K562 (cell line): ENCODE data around the gene PITPNC1. TPM values are rescaled to one million over a fixed set of nuclear protein-coding genes. Genes with fewer than 3 reads are reported as not detected.

Source experiments
- EGR1 ChIP-seq: fragments of 450-650 bp; conservative IDR thresholded peaks from 2 replicates; pipeline ENCODE4 v1.6.1; 2017; ENCODE audit warnings: mild to moderate bottlenecking
- ELF2 ChIP-seq: fragments of 250-450 bp; sonication (Bioruptor Pico); IDR thresholded peaks from 2 replicates; pipeline ENCODE4 v1.5.0; 2021; ENCODE audit warnings: mild to moderate bottlenecking
- EP300 ChIP-seq: IDR thresholded peaks from 2 replicates; pipeline ENCODE4 v1.6.1; 2012; ENCODE audit warnings: low read length, improper control_type of control experiment
- ESRRB ChIP-seq: fragments of 250-450 bp; sonication (Bioruptor Pico); IDR thresholded peaks from 2 replicates; pipeline ENCODE4 v1.5.0; 2020; ENCODE audit warnings: mild to moderate bottlenecking, moderate library complexity, borderline replicate concordance
- ETV1 ChIP-seq: fragments of 450-650 bp; conservative IDR thresholded peaks from 2 replicates; pipeline ENCODE4 v1.6.1; 2016; ENCODE audit warnings: missing genetic modification characterization, control low read depth, low read depth, missing compliant biosample characterization
- FOS ChIP-seq: IDR thresholded peaks from 3 replicates; pipeline ENCODE4 v1.6.1; 2011; ENCODE audit not compliant: insufficient read length; ENCODE audit errors: extremely low read depth
- HIVEP1 ChIP-seq: fragments of 250-450 bp; sonication (Bioruptor Pico); IDR thresholded peaks from 2 replicates; pipeline ENCODE4 v1.4.0; 2020; ENCODE audit warnings: mild to moderate bottlenecking
- HMGXB4 ChIP-seq: sonication (generic); formaldehyde crosslinking; IDR thresholded peaks from 2 replicates; pipeline ENCODE4 v1.8.1; 2023; ENCODE audit warnings: mild to moderate bottlenecking, missing genetic modification reagents
- ID3 ChIP-seq, 2 experiments: fragments of 250-450 bp in 1 of 2; fragments of 450-650 bp in 1 of 2; sonication (Bioruptor Pico) in 1 of 2; IDR thresholded peaks; 2 replicates each; pipeline versions ENCODE4 v1.6.1 to v1.8.0; 2016 to 2021; ENCODE audit warnings: mild to moderate bottlenecking in 2 of 2, moderate library complexity in 2 of 2, missing compliant biosample characterization in 1 of 2, missing genetic modification characterization in 1 of 2
- MIER1 ChIP-seq: fragments of 450-650 bp; IDR thresholded peaks from 2 replicates; pipeline ENCODE4 v1.6.1; 2016; ENCODE audit warnings: antibody characterized with exemption, mild to moderate bottlenecking, low read depth
- NCOA4 ChIP-seq: fragments of 450-650 bp; IDR thresholded peaks from 2 replicates; pipeline ENCODE4 v1.6.1; 2018; ENCODE audit warnings: mild to moderate bottlenecking; ENCODE audit not compliant: partially characterized antibody
- NFIC ChIP-seq: fragments of 450-650 bp; IDR thresholded peaks from 2 replicates; pipeline ENCODE4 v1.6.1; 2017; ENCODE audit warnings: mild to moderate bottlenecking, inconsistent platforms
- NR2C2 ChIP-seq, 2 experiments: fragments of 200-800 bp in 1 of 2; sonication (Bioruptor generic) in 1 of 2; sonication (generic) in 1 of 2; formaldehyde crosslinking in 1 of 2; IDR thresholded peaks; 2 replicates each; pipeline versions ENCODE4 v1.6.1 to v1.8.0; 2016 to 2022; ENCODE audit warnings: mild to moderate bottlenecking in 1 of 2, missing compliant biosample characterization in 1 of 2, missing genetic modification characterization in 1 of 2, missing genetic modification reagents in 1 of 2
- SMARCC2 ChIP-seq: fragments of 450-650 bp; IDR thresholded peaks from 2 replicates; pipeline ENCODE4 v1.6.1; 2017; ENCODE audit warnings: antibody characterized with exemption, moderate library complexity, mild to moderate bottlenecking, low read depth
- SMC3 ChIP-seq: conservative IDR thresholded peaks from 2 replicates; pipeline ENCODE4 v1.6.1; 2011; ENCODE audit warnings: low read depth, low read length, improper control_type of control experiment; ENCODE audit not compliant: insufficient read depth
- THRB ChIP-seq: fragments of 450-650 bp; formaldehyde crosslinking; conservative IDR thresholded peaks from 2 replicates; pipeline ENCODE4 v1.4.0; 2022; ENCODE audit warnings: mild to moderate bottlenecking, missing genetic modification characterization
- ZC3H11A ChIP-seq: IDR thresholded peaks from 2 replicates; pipeline ENCODE4 v1.6.1; 2012; ENCODE audit warnings: low read depth, low read length, improper control_type of control experiment
- ZNF592 ChIP-seq: fragments of 450-650 bp; IDR thresholded peaks from 2 replicates; pipeline ENCODE4 v1.6.1; 2017; ENCODE audit warnings: antibody characterized with exemption, mild to moderate bottlenecking
- polyA plus RNA-seq, 8 experiments: library from polyadenylated mRNA; depleted of rRNA in 4 of 8; stranded (reverse) in 5 of 8; unstranded in 3 of 8; fragments of >200 nt; fragmentation: Nextera tagmentation in 2 of 8; fragmentation: Illumina TruSeq in 1 of 8; extraction: Ambion mirVana in 2 of 8; extraction: Trizol in 1 of 8; gene quantifications; 2 replicates each; pipeline versions ENCODE4 v1.2.1 to v1.2.3, GENCODE V29; 2011 to 2014; ENCODE audit warnings: inconsistent platforms in 1 of 8, missing spikeins in 1 of 8
- total RNA-seq, 7 experiments: library from RNA; depleted of rRNA in 6 of 7; stranded (reverse); fragments of >200 nt in 6 of 7; fragmentation: Illumina TruSeq in 2 of 7; extraction: Trizol in 2 of 7; gene quantifications; 2 replicates each; pipeline versions ENCODE4 v1.2.1 to v1.2.3, GENCODE V29; 2011 to 2021; ENCODE audit warnings: low replicate concordance in 1 of 7

The PITPNC1 gene
- total and polyA plus RNA-seq, 9 of the 15 experiments (the other 6 are each of a cell fraction or from before 2014, with no cell fraction given) = 0.11 to 1.1 (median 0.65) TPM

- TF ChIP-seq ZNF592 (peak; percentile 29; the same call in 1 of the 2 replicates), THRB (CRISPR knock-in tag) (no peak), SMARCC2 (no peak), HMGXB4 (CRISPR knock-in tag) (peak; percentile 89; the same call in 1 of the 2 replicates), EGR1 (no peak), ZC3H11A (no peak), SMC3 (peak; percentile 49; the same call in 1 of the 2 replicates), ID3 (CRISPR knock-in tag; IDR thresholded peaks at IDR 0.05) (no peak), ID3 (tag; IDR thresholded peaks at IDR 0.05) (0 out of 2 replicates have a peak, but pooled peaks have one; percentile 26), NR2C2 (CRISPR knock-in tag; IDR thresholded peaks at IDR 0.05) (peak; percentile 11; the same call in 1 of the 2 replicates), NR2C2 (tag; IDR thresholded peaks at IDR 0.05) (no peak), ETV1 (tag) (0 out of 2 replicates have a peak, but pooled peaks have one; percentile 22), EP300 (no peak), NCOA4 (no peak), ELF2 (CRISPR knock-in tag) (no peak), NFIC (peak; percentile 60; the same call in 1 of the 2 replicates), ESRRB (CRISPR knock-in tag) (no peak), HIVEP1 (CRISPR knock-in tag) (no peak), FOS (no peak), MIER1 (peak; percentile 60; the same call in 1 of the 2 replicates)
Observed at GRCh38 chr17:67378454-67379250, 1.6 kb downstream of the PITPNC1 start (continued).
